ENCODE data around the gene USP33.

DNA sequence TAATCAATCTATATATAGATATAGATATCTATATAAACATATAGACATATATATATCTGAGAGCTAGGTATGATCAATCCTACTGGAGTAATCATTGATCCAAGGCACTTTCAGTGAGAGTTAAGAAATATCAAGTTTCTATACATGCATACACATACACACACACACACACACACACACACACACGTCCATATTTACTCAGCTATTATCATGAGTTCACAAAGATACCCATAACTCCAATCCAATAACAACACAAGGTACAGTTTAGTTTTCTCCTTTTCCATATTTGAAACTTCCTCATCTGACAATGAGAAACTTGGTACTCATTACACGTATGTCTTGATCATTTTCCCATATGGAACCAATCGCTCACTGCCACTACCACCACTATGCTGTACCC, 49.9 kb downstream of the USP33 start:
- TF ChIP-seq EP300 (IDR thresholded peaks at IDR 0.05; ENCODE audit: low read length): no peak
- TF ChIP-seq ZNF263 (CRISPR knock-in tag; IDR thresholded peaks at IDR 0.05; ENCODE audit: borderline replicate concordance): no peak
- TF ChIP-seq EZH2 (IDR thresholded peaks at IDR 0.05; ENCODE audit: borderline replicate concordance, low read depth, low read length): no peak
- TF ChIP-seq, protein P1, sequence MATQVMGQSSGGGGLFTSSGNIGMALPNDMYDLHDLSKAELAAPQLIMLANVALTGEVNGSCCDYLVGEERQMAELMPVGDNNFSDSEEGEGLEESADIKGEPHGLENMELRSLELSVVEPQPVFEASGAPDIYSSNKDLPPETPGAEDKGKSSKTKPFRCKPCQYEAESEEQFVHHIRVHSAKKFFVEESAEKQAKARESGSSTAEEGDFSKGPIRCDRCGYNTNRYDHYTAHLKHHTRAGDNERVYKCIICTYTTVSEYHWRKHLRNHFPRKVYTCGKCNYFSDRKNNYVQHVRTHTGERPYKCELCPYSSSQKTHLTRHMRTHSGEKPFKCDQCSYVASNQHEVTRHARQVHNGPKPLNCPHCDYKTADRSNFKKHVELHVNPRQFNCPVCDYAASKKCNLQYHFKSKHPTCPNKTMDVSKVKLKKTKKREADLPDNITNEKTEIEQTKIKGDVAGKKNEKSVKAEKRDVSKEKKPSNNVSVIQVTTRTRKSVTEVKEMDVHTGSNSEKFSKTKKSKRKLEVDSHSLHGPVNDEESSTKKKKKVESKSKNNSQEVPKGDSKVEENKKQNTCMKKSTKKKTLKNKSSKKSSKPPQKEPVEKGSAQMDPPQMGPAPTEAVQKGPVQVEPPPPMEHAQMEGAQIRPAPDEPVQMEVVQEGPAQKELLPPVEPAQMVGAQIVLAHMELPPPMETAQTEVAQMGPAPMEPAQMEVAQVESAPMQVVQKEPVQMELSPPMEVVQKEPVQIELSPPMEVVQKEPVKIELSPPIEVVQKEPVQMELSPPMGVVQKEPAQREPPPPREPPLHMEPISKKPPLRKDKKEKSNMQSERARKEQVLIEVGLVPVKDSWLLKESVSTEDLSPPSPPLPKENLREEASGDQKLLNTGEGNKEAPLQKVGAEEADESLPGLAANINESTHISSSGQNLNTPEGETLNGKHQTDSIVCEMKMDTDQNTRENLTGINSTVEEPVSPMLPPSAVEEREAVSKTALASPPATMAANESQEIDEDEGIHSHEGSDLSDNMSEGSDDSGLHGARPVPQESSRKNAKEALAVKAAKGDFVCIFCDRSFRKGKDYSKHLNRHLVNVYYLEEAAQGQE (IDR thresholded peaks at IDR 0.05; ENCODE audit: borderline replicate concordance): no peak
- TF ChIP-seq, protein P1 (CRISPR knock-in tag; IDR thresholded peaks at IDR 0.05; ENCODE audit: low read depth): no peak
- no peak for TF ChIP-seq CREB5 (CRISPR knock-in tag; IDR thresholded peaks at IDR 0.05)
- TF ChIP-seq ZNF324 (CRISPR knock-in tag; IDR thresholded peaks at IDR 0.05): no peak
- no peak for TF ChIP-seq USF2 (CRISPR knock-in tag; IDR thresholded peaks at IDR 0.05)
- no peak for TF ChIP-seq NBN (IDR thresholded peaks at IDR 0.05; ENCODE audit: low read depth)
- TF ChIP-seq ZSCAN29 (IDR thresholded peaks at IDR 0.05): no peak
- TF ChIP-seq CEBPB (tag; IDR thresholded peaks at IDR 0.05): no peak
